Measurements from ENCODE around the gene PCDH8.
"Not testable (repeated sequence)": the region's sequence is repeated elsewhere in the genome, so short reads cannot be mapped to it uniquely, and the experiment has no call there.

Gene PCDH8

GRCh38 chr13:52850396-52851136 is 2.1 kb upstream of the PCDH8 start:
- no peak for DNase-seq

GRCh38 chr13:52850072-52850395 is 1.6 kb upstream of the PCDH8 start:
- DNase-seq = no peak

- DNase-seq = no peak
These were observed 1.0 kb upstream of the PCDH8 start for GRCh38 chr13:52849291-52850071.

GRCh38 chr13:52847682-52848432 is 583 bp downstream of the PCDH8 start:
- no peak for DNase-seq

DNA sequence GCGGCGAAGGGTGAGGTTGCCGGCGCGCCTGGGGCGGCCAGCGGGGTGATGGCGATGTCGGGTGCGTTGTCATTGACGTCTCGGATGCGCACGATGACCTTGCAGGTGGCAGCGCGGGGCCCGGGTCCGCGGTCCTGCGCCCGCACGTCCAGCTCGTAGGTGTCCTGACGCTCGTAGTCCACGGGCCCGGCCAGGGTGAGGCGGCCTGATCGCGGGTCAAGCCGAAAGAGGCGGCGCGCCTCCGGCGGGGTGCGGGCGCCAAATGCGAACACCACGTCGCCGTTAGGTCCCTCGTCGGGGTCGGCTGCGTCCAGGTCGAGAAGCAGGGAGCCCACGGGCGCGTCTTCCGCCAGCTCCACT is 1.1 kb downstream of the PCDH8 start:
- no peak for DNase-seq

DNA sequence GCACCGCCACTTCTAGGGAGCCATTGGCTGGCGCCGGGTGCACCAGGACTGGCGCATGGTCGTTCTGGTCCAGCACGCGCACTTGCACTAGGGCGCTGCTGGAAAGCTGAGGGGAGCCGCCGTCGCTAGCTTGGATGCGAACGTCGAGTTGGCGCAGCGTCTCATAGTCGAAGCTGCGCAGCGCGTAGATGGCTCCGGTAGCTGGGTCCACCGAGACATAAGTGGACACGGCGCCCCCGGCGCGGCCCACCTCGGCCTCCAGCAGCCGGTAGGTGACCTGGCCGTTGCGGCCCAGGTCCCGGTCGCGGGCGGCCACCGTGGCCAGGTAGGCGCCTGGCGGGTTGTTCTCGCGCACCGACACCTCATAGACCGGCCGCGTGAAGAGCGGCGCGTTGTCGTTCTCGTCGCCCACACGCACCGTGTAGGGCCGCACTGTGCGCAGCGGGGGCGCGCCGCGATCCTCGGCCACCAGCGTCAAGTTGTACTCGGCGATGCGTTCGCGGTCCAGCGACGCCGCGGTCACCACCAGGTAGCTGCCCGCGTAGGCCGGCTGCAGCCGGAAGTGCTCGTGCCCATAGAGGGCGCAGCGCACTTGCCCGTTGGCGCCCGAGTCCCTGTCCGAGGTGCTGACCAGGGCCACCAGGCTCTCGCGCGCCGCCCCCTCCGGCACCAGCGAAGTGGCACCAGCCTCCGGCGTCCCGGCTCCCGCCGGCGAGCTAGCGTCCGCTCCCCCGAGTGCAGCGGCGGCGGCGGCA is 1.7 kb downstream of the PCDH8 start:
- no peak for DNase-seq

DNA sequence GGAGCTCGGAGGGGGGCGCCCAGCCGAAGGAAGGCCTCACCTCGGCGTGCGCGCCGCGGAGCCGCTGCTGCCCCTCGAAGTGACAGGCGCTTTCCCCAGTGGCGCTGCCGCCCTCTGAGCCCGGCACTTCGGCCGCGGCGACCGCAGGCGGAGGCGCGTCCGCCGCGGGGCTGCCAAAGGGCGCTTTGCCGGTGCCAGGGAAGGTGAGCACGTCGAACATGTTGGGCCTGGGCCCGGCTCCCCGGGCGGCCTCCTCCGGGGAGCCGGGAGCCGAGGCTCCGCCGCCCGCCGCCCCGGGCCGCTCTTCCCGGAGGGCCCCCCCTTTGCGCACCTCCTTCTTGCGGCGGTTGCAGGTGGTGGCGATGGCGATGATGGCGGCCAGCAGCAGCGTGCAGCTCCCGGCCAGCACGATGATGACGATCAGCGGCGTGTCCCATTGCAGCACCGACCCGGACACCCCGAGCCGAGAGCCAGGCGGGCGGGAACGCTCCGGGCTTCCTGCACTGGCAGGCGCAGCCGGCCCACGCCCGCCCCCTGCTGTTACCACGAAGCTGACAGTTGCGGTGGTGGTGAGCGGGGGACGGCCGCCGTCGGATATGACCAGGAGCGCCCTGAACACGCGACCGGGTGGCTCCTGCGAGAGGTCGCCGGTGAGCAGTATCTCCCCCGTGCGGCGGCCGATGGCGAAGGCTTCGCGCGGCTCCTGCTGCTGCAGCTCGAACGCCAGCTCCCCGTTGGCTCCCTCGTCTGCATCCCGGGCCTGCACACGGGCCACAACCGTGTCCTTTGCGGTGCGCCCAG is 2.5 kb downstream of the PCDH8 start:
- no peak for DNase-seq

GRCh38 chr13:52845334-52845761 is 3.1 kb downstream of the PCDH8 start:
- no peak for DNase-seq

GRCh38 chr13:52844836-52845235 is 3.6 kb downstream of the PCDH8 start:
- DNase-seq = no peak

GRCh38 chr13:52842441-52842840 is 6.0 kb downstream of the PCDH8 start:
- peak; percentile 61 for DNase-seq

- DNase-seq = no peak
These were observed 8.4 kb downstream of the PCDH8 start for GRCh38 chr13:52840066-52840465.

GRCh38 chr13:52838433-52839107 is 9.9 kb downstream of the PCDH8 start:
- no peak for DNase-seq

GRCh38 chr13:52837850-52838249 is 10.6 kb downstream of the PCDH8 start:
- no peak for DNase-seq

DNA sequence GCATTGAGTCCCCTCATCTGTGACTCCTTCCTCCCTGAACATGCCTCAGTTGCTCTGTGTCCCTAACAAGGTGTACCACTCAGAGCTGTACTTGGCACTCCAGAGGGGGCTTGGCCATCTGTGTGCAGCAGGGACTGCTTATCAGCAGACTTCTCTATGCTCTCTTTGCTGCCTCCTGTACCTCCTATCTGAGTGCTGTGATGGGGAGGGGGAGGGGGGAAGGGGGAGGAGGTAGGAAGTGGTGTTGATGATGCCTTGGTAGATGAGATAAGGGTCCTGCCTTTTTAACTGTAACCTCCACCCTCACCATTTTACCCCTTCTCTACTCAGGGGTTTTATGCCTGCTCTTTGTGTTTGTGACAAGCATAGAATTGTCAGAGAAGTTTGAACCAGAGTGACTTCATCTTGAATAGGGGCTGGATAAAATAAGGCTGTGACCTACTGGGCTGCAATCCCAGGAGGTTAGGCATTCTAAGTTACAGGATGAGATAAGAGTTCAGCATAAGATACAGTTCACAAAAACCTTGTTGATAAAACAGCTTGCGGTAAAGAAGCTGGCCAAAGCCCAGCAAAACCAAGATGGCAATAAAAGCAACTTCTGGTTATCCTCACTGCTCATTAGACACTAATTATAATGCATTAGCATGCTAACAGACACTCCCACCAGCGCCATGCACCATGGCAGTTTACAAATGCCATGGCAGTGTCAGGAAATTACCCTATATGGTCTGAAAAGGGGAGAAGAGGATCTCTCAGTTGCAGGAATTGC is 13.2 kb downstream of the PCDH8 start:
- no peak for DNase-seq

- no peak for DNase-seq
These were observed 15.1 kb downstream of the PCDH8 start for GRCh38 chr13:52833296-52833875.

GRCh38 chr13:52832313-52832712 is 16.1 kb downstream of the PCDH8 start:
- DNase-seq = peak; percentile 29

GRCh38 chr13:52830946-52831345 is 17.5 kb downstream of the PCDH8 start:
- DNase-seq = no peak

GRCh38 chr13:52827839-52828238 is 20.6 kb downstream of the PCDH8 start:
- no peak for DNase-seq

DNA sequence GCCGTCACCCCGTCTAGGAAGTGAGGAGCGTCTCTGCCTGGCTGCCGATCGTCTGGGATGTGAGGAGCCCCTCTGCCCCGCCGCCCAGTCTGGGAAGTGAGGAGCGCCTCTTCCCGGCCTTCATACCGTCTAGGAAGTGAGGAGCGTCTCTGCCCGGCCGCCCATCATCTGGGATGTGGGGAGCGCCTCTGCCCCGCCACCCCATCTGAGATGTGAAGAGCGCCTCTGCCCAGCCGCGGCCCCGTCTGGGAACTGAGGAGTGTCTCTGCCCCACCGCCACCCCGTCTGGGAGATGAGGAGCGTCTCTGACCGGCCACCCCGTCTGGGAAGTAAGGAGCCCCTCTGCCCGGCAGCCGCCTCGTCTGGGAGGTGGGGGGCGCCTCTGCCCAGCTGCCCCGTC is 30.6 kb downstream of the PCDH8 start:
- not testable (repeated sequence) for DNase-seq

DNA sequence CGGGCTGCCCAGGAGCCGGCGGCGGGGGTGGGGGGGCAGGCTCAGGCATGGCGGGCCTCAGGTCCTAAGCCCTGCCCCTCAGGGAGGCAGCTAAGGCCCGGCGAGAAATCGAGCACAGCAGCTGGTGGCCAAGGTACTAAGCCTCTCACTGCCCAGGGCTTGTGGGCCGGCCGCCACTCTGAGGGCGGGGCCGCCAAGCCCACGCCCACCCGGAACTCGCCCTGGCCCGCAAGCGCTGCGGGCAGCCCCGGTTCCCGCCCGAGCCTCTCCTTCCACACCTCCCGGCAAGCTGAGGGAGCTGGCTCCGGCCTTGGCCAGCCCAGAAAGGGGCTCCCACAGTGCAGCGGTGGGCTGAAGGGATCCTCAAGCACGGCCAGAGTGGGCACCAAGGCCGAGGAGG is 33.1 kb downstream of the PCDH8 start:
- DNase-seq = no peak
